ENCODE results near the gene LPP. TPM values are rescaled to one million over a fixed set of nuclear protein-coding genes. Genes with fewer than 3 reads are reported as not detected.

The LPP gene
- total RNA-seq, 1 experiment from 2014 or later = 120 TPM

DNA sequence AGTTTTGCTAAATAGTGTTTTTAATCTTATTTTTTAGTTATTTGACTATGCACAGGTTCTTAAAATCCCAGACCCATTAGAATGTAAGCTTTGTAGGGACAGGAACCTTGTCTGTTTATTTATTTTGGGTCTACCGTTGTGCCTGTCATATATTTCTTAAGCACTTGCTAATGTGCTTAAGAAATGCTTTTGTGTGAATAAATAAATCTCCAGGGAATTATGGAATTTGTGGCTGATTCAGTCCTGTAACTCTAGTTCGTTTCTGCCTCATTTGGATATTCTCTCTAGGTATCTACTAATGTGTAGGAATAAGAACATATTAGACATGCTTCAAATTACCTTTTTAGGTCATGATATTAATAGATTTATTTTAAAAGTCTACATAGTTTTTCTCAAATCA, 161.6 kb downstream of the LPP start:
- no peak overlapping the region for H3K27ac Mint-ChIP-seq (ENCODE audit: unreplicated experiment)
- no TSS peak for BruUV-seq (replicated peaks)
- H3K36me3 ChIP-seq (ENCODE audit: control insufficient read depth, insufficient read depth, low read length) = no peaks in the 10 kb centered on the region
- H3K4me1 ChIP-seq = no peaks in the 10 kb centered on the region
- no peak overlapping the region for H3K4me3 ChIP-seq (ENCODE audit: low read depth, low read length)
- no peaks in the 10 kb centered on the region for H3K27me3 ChIP-seq (replicated peaks; ENCODE audit: control insufficient read depth, insufficient read depth, low read length)
- H3K4me3 Mint-ChIP-seq (ENCODE audit: unreplicated experiment) = no peak overlapping the region
- no peaks in the 10 kb centered on the region for H3K27me3 Mint-ChIP-seq (ENCODE audit: insufficient read depth, unreplicated experiment)
- no peaks in the 10 kb centered on the region for H3K9me3 ChIP-seq
- intact Hi-C loops (cut with micrococcal nuclease; ENCODE audit: unreplicated experiment) = no loop called here
- H3K36me3 Mint-ChIP-seq (ENCODE audit: insufficient read depth, unreplicated experiment) = peaks cover 14% of the 10 kb centered on the region
- no peaks in the 10 kb centered on the region for H3K4me1 Mint-ChIP-seq (ENCODE audit: low read depth, unreplicated experiment)
- TF ChIP-seq CTCF (IDR thresholded peaks at IDR 0.05; ENCODE audit: insufficient read depth in 1 of 2, low read depth in 1 of 2, low read length in 1 of 2, severe bottlenecking in 1 of 2, unreplicated experiment in 1 of 2) = no peak
- H3K9me3 Mint-ChIP-seq (ENCODE audit: unreplicated experiment) = no peaks in the 10 kb centered on the region
- CTCF ChIA-PET = no interaction called here
- no peak for DNase-seq
- POLR2A ChIA-PET = no interaction called here

DNA sequence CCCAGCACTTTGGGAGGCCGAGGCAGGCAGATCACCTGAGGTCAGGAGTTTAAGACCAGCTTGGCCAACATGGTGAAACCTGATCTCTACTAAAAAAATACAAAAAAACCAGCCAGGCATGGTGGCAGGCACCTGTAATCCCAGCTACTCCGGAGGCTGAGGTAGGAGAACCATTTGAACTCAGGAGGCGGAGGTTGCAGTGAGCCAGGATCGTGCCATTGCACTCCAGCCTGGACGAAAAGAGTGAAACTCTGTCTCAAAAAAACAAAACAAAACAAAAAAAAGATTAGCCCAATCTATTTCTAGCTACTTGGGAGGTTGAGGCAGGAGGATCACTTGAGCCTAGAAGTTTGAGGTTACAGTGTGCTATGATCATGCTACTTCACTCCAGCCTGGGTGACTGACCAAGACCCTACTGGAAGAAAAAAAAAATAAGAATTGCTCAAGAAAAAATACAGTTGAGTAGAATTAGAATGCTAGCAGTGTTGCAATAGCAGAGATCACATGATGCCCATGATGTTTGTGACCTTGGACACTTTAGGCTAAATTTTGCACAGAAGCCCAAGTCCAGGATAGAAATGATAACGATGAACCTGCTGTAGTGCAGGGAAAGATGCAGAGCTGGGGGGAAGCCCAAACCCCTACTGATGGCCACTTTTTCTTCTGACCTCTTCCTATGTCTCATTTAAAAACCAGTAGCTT, 162.2 kb downstream of the LPP start:
- Histone ChIP-seq H3K36me3 (ENCODE audit: control insufficient read depth, insufficient read depth, low read length) (no peaks in the 10 kb centered on the region), H3K27me3 (replicated peaks; ENCODE audit: control insufficient read depth, insufficient read depth, low read length) (no peaks in the 10 kb centered on the region), H3K9me3 (no peaks in the 10 kb centered on the region), H3K4me3 (ENCODE audit: low read depth, low read length) (no peak overlapping the region), H3K4me1 (no peaks in the 10 kb centered on the region)
- Mint-ChIP-seq H3K27me3 (ENCODE audit: insufficient read depth, unreplicated experiment) (no peaks in the 10 kb centered on the region), H3K4me3 (ENCODE audit: unreplicated experiment) (no peak overlapping the region), H3K27ac (ENCODE audit: unreplicated experiment) (no peak overlapping the region), H3K36me3 (ENCODE audit: insufficient read depth, unreplicated experiment) (peaks cover 13% of the 10 kb centered on the region), H3K4me1 (ENCODE audit: low read depth, unreplicated experiment) (no peaks in the 10 kb centered on the region), H3K9me3 (ENCODE audit: unreplicated experiment) (no peaks in the 10 kb centered on the region)
- no TSS peak for BruUV-seq (replicated peaks)
- TF ChIP-seq CTCF (IDR thresholded peaks at IDR 0.05; ENCODE audit: insufficient read depth in 1 of 2, low read depth in 1 of 2, low read length in 1 of 2, severe bottlenecking in 1 of 2, unreplicated experiment in 1 of 2) = no peak
- DNase-seq = no peak
- ChIA-PET CTCF (no interaction called here), POLR2A (interaction anchor here (0.6 kb wide), 1 partner anchor 8 kb away, joined by 4 read pairs; no protein-coding TSS in a partner anchor)
- intact Hi-C loops (cut with micrococcal nuclease; ENCODE audit: unreplicated experiment) = no loop called here

GRCh38 chr3:188316723-188317070, 162.7 kb downstream of the LPP start:
- intact Hi-C loops (cut with micrococcal nuclease; ENCODE audit: unreplicated experiment) = no loop called here
- DNase-seq = no peak
- no peak for TF ChIP-seq CTCF (IDR thresholded peaks at IDR 0.05; ENCODE audit: insufficient read depth in 1 of 2, low read depth in 1 of 2, low read length in 1 of 2, severe bottlenecking in 1 of 2, unreplicated experiment in 1 of 2)
- Histone ChIP-seq H3K9me3 (no peaks in the 10 kb centered on the region), H3K27me3 (replicated peaks; ENCODE audit: control insufficient read depth, insufficient read depth, low read length) (no peaks in the 10 kb centered on the region), H3K4me1 (no peaks in the 10 kb centered on the region), H3K36me3 (ENCODE audit: control insufficient read depth, insufficient read depth, low read length) (no peaks in the 10 kb centered on the region), H3K4me3 (ENCODE audit: low read depth, low read length) (no peak overlapping the region)
- H3K4me3 Mint-ChIP-seq (ENCODE audit: unreplicated experiment) = no peak overlapping the region
- BruUV-seq (replicated peaks) = no TSS peak
- H3K4me1 Mint-ChIP-seq (ENCODE audit: low read depth, unreplicated experiment) = no peaks in the 10 kb centered on the region
- no peak overlapping the region for H3K27ac Mint-ChIP-seq (ENCODE audit: unreplicated experiment)
- CTCF ChIA-PET = no interaction called here
- no peaks in the 10 kb centered on the region for H3K27me3 Mint-ChIP-seq (ENCODE audit: insufficient read depth, unreplicated experiment)
- H3K36me3 Mint-ChIP-seq (ENCODE audit: insufficient read depth, unreplicated experiment) = peaks cover 13% of the 10 kb centered on the region
- POLR2A ChIA-PET = interaction anchor here (0.6 kb wide), 1 partner anchor 9 kb away, joined by 4 read pairs; no protein-coding TSS in a partner anchor
- no peaks in the 10 kb centered on the region for H3K9me3 Mint-ChIP-seq (ENCODE audit: unreplicated experiment)

Data from Caco-2 (cell line).